ENCODE measurements around the gene APCDD1L.

APCDD1L gene

GRCh38 chr20:58521763-58522162, 6.6 kb upstream of the APCDD1L start:
- TF ChIP-seq, protein P1, sequence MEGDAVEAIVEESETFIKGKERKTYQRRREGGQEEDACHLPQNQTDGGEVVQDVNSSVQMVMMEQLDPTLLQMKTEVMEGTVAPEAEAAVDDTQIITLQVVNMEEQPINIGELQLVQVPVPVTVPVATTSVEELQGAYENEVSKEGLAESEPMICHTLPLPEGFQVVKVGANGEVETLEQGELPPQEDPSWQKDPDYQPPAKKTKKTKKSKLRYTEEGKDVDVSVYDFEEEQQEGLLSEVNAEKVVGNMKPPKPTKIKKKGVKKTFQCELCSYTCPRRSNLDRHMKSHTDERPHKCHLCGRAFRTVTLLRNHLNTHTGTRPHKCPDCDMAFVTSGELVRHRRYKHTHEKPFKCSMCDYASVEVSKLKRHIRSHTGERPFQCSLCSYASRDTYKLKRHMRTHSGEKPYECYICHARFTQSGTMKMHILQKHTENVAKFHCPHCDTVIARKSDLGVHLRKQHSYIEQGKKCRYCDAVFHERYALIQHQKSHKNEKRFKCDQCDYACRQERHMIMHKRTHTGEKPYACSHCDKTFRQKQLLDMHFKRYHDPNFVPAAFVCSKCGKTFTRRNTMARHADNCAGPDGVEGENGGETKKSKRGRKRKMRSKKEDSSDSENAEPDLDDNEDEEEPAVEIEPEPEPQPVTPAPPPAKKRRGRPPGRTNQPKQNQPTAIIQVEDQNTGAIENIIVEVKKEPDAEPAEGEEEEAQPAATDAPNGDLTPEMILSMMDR (IDR thresholded peaks at IDR 0.05; ENCODE audit: insufficient read depth, missing control alignments): no peak
- FAIRE-seq (no peak), DNase-seq (ENCODE audit: insufficient read length, low spot score) (no peak)

DNA sequence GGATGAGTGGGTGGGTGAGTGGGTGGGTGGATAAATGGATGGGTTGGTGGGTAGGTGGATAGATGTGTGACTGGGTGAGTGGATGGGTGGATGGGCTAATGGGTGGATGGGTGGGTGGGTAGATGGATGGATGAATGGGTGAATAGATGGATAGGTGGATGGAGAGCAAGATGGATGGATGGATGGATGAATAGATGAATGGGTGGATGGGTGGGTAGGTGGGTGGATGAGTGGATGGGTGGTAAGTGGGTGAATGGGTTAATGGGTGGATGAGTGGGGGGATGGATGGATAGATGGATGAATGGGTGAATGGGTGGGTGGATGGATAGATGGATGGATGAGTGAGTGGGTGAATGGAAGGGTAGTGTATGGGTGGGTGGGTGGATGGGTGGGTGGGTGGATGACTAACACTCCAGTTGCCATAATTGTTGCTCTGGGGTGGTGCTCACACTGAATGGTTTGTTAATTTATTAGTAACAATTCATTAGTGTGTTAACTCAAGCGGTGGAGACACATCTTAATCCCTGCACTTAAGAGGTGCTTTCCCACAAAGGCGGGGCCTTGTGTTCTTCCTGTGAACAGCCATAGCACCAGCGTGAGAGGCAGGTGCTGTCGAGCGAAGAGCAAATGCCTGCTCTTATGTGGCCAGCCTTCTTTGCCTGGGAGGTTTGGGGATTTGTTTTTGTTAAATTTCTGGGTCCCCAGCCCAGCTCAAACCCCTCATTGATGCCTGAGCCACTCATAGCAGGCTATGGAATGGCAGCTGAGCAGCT, 4.9 kb upstream of the APCDD1L start:
- FAIRE-seq: no peak
- no peak for DNase-seq (ENCODE audit: insufficient read length, low spot score)
- TF ChIP-seq, protein P1 (IDR thresholded peaks at IDR 0.05; ENCODE audit: insufficient read depth, missing control alignments): no peak

GRCh38 chr20:58518896-58519593, 3.8 kb upstream of the APCDD1L start:
- DNase-seq (ENCODE audit: insufficient read length, low spot score) (no peak), FAIRE-seq (no peak)
- TF ChIP-seq, protein P1 (IDR thresholded peaks at IDR 0.05; ENCODE audit: insufficient read depth, missing control alignments): no peak

DNA sequence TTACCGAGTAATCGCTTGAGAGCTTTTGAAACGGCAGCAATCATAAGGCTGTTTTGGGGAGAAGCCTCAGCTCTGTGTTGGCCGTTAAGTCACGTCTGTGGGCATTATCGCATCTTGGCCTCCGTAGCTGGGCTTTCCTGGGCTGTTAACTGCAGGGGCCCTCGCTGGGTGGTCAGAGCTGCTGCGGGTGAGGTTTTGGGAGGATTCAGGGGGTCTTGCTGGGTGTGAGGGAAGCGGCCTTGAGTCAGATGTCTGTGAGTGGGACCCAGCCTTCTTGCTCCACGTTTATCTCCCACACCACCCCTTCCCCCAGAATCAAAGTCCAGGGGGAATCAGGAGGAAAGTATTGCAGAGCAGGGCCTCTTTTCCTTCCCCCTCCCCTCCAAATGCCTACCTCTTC, 3.2 kb upstream of the APCDD1L start:
- TF ChIP-seq, protein P1 (IDR thresholded peaks at IDR 0.05; ENCODE audit: insufficient read depth, missing control alignments): no peak
- no peak for FAIRE-seq
- DNase-seq (ENCODE audit: insufficient read length, low spot score): no peak

GRCh38 chr20:58514321-58515232, 622 bp downstream of the APCDD1L start:
- no peak for FAIRE-seq
- TF ChIP-seq, protein P1 (IDR thresholded peaks at IDR 0.05; ENCODE audit: insufficient read depth, missing control alignments): no peak
- no peak for DNase-seq (ENCODE audit: insufficient read length, low spot score)

DNA sequence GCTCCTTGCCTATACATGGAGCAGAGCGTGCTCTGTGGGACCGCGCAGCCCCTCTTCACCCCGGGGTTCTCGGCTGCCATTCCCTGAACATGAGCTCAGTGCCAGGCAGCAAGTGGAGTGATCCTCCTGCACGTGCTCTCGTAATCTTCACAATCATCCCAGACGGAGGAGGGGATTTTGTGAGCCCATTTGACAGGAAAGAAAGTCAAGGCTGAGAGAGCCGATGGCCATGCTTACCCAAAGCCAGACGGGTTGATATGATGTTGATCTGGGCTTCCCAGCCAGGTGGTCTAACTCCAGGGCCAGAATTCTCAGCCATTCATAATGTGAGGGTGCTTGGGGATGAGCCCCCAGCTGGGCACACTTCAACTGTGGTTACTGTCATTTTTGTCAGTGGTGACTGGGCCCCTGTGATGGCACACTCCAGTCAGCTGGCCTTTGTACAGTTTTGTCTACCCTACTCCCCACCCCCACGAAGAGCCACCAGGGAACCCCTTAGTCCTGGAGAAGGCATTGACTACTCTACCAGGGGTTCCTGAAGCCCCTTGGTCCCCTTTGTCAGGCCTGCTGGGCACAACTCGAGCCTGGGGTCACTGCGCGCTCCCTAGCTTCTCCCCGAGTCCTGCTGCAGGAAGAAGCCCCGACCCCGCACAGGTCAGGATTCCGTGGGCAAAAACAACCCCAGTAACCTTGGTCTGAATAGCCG, 1.5 kb downstream of the APCDD1L start:
- TF ChIP-seq, protein P1 (IDR thresholded peaks at IDR 0.05; ENCODE audit: insufficient read depth, missing control alignments): no peak
- DNase-seq (ENCODE audit: insufficient read length, low spot score): no peak
- FAIRE-seq: no peak

Data from D721Med (cell line).